Right lobe of liver (tissue), 4 donors: ENCODE measurements around the gene TMEM253.

Experiments
- CTCF ChIP-seq, 4 donors: fragments of 200-600 bp in 3 of 4; fragments of 450-650 bp in 1 of 4; IDR thresholded peaks; one replicate each; pipeline versions ENCODE4 v1.5.1 to v1.8.0; 2016 to 2022; ENCODE audit warnings: antibody characterized with exemption in 4 of 4, mild to moderate bottlenecking in 2 of 4
- POLR2A ChIP-seq: fragments of 450-650 bp; IDR thresholded peaks from one replicate; pipeline ENCODE4 v1.6.1; 2017; ENCODE audit warnings: antibody characterized with exemption, mild to moderate bottlenecking
- donor health status: DM: no; HTN: no; CAD: no.
- donor health status: DM: no; HTN: no; CAD: no.
- donor health status: DM: no; HTN: yes; CAD: no.

DNA sequence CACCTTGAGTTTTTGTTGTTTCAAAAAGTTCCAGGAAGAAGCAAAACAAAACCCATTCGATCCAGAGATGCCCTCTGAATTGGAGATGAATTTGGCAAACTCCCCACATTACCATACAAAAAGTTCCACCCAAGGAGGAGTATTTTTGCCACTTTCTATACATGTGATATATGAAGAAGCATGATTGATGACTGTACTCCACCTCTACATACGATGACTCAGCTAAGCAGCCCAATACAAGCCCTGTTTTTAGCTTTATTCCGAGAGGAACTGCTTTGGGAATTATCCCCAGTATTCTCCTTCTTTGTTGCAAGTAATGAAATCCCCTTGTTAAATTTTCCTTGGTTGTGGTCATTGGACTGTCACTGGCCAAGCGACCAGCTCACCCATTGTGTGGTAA lies 11.4 kb downstream of the TMEM253 start:
- TF ChIP-seq CTCF (IDR thresholded peaks at IDR 0.05) (no peak), POLR2A (no peak)
